CD4-positive, alpha-beta T cell treated with Interleukin-1 beta for 1 hour (primary cell): ENCODE results near the gene GAL.

Experiments used
- DNase-seq, 2 donors: peaks; one replicate each; pipeline ENCODE4 v3.0.0-alpha.2; 2020 to 2022

Gene GAL

DNA sequence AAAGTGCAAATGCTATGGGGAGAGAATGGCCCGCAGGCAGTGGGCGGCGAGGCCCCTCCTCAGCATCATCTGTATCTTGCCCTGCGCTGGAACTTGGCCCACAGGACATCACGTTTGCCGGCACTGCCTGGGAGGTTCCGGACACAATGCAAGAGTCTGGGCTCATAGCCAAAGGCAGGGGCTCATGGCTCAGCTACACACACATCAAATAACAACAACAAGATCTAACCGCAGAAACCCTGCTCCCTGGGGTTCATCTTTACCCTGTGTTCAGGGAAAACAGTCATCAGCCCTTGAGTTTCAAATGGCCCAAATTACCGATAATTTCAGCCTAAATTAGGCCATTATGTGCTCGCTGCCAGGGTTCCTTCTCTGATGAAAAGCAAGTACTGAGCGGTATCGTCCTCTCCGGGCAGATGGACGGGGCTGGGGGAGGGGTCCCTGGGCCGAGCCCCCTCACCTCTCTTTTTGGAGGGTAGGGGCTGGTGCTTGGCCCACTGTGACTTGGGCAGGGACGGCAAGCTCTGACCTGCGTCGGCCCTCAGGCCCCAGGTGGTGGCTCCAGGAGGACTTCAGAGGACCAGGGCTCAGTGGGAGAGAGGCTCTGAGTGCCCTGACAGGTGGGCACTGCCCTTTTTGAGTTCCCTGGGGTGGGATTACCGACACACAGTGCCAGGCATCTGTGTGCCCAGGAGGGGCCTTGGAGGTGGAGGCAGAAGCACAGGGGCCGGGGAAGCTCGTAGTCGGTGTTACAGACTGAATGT lies 25.0 kb upstream of the GAL start:
- no peak for DNase-seq

DNA sequence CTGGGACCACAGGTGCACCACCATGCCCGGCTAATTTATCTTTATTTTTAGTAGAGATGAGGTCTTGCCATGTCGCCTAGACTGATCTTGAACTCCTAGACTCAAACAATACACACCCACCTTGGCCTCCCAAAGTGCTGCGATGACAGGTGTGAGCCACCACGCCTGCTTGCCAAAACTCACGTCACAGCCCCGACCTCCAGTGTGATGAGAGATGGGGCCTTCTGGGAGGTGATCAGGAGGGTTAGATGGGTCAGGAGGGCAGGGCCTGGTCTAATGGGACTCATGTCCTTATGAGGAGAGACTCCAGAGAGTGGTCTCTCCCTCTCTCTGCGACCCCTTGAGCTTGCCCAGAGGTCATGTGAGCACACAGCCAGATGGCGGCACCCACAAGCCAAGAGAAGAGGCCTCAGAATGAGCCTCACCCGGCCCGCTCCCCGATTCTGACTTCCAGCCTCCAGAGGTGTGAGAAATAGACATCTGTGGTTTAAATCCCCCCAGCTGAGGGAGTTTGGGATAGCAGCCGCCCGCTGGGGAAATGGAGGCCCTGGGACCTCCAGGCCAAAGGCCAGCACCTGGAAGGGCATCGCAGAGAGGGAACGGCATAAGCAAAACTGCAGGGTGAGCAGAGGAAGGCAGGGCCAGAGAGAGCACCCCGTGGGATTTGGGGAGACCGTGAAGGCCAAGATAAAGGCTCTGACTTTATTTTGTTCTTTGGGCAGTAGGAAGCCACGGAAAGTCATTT lies 24.1 kb upstream of the GAL start:
- no peak for DNase-seq

DNA sequence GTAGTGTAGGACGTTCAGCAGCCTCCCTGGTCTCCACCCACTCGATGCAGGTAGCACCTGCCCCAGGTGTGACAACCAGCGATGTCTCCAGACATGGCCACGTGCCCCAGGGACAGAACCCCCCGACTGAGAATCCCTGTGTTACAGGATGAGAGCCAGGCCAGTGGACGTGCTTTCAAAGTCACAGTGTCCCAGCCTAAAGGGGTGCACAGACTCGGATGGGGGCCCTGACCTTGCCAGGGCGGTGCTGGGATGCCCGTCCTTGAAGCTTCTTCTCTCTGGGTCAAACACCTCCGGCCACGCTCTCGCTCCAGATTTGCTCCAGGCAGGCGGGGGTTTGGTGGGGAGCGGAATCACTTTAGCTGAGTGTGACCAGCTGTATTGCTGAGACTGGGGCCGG lies 23.3 kb upstream of the GAL start:
- DNase-seq, result no peak

DNA sequence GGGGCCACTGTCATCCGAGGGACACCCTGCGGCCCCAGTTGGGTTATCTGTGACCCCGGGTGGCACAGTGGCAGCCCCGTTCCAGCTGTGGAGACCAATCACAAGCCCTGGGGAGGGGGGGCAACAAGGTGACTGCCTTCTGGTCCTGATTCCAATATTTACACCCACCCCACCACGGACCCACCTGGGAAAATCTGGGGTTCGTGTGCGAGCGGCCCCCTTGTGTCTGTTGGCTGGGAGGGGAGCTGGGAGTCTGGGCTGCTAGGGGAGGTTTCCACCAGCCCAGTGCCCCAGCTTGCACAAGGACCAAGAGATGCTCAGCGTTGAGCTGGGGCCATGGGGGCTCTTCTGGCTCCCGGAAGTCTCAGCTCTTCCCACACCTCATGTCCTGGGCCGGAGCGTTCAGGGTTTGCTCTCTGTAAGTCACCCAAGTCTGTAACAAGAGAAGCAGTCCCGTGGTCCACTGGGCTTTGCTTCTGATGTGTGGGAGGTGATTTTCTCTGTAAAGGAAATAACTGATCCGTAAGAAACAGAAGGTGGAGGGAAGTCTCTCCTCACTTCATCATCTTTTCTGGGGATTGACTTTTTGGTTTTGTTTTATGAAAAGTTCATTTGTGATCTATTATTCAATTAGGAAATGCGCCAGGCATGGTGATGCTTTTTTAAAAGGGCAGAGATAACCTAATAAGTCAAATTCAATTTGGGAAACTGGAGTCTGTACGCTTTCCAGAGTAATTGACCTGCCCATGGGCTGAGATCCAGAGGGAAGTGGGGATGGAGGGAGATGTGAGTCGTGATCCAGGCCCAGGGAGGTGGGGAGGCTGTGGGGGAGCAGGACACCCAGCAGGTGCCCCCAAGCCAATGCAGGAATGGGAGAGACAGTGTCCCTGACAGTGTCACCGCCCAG lies 22.4 kb upstream of the GAL start:
- DNase-seq, result no peak

DNA sequence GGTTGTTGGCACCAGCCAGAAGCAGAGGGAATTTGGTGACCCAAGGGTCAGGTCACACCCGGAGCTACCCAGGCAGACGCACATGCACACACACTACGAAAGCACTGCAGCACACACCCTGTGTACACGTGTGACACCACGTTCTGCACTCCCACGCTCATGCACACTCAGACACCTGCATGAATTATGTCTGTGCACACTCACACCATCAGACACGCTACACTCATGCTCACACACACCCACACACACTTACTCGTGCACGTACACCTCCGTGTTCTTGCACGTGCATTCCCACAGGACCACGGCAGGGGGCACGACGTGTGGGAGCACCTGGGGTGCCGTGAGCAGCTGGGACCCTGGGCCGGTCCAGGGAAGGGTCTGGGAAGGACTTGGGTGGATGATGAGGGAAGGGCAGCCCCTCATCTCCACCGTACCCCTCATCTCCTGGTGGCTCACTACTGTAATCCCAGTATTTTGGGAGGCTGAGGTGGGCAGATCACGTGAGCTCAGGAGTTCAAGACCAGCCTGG lies 20.8 kb upstream of the GAL start:
- DNase-seq, result no peak

DNA sequence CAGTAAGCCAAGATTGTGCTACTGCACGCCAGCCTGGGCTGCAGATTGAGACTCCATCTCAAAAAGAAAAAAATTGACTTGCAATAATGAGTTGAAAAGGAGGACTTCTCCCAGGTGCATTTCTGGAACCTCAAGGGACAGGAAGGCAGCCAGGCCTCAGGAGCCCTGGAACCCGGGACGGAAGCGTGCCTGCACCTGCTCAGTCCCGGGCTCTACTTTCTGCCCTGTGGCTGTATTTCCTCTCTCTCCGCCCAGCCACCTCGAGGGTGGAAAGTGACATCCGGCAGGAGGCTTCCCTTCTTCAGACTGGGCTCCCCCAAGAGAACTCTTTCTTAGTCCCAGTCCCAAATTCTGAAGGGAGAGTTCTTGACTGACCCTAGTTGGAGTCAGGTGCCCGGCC lies 20.2 kb upstream of the GAL start:
- DNase-seq, result no peak

DNA sequence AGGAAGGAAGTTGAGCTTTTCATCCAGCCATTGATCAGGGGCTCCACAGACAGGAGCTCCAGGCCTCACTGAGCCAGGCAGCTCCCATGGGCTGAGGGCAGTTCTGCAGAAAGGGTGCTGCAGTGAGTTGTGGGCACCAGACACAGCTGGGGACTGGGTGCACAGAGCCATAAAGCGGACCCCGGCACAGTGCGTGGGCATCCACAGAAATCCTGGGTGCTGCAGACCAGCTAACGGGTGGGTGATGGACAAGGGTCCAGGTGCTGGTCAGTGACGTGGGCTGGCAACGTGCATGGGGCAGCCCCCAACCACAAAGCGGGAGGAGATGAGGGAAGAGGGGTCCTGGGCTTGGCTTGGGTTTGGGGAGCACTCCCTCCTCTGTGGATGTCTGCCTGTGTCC lies 19.4 kb upstream of the GAL start:
- no peak for DNase-seq

DNA sequence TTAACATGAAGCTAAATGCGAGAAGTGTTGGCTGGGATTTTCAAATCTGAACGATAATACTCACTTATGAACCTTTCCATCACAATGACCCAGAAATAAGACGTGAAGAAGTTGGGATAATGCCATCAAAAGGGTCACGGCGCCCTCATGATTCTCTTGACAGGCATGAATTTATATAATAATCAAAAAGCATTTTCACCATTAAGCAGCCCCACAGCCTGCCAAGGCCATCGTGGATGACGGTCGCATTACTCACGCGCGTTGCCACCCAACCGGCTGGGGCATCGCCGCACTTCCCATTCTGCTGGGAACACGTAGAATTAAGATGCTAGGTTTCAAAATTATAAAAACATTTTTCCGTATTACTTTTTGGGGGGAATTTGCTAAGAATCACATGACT lies 18.9 kb upstream of the GAL start:
- DNase-seq, result no peak

DNA sequence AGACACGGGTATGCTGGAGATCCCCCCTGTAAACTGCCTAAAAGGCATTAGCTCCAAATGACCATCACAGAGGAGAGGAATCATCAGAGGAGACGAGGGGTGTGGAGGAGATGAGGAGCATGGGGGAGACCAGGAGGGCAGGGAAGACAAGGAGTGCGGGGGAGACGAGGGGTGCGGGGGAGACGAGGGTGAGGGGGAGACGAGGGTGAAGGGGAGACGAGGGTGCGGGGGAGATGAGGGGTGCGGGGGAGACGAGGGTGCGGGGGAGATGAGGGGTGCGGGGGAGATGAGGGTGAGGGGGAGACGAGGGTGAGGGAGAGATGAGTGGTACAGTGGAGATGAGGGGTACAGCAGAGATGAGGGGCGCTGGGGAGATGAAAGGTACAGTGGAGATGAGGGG lies 17.5 kb upstream of the GAL start:
- no peak for DNase-seq

DNA sequence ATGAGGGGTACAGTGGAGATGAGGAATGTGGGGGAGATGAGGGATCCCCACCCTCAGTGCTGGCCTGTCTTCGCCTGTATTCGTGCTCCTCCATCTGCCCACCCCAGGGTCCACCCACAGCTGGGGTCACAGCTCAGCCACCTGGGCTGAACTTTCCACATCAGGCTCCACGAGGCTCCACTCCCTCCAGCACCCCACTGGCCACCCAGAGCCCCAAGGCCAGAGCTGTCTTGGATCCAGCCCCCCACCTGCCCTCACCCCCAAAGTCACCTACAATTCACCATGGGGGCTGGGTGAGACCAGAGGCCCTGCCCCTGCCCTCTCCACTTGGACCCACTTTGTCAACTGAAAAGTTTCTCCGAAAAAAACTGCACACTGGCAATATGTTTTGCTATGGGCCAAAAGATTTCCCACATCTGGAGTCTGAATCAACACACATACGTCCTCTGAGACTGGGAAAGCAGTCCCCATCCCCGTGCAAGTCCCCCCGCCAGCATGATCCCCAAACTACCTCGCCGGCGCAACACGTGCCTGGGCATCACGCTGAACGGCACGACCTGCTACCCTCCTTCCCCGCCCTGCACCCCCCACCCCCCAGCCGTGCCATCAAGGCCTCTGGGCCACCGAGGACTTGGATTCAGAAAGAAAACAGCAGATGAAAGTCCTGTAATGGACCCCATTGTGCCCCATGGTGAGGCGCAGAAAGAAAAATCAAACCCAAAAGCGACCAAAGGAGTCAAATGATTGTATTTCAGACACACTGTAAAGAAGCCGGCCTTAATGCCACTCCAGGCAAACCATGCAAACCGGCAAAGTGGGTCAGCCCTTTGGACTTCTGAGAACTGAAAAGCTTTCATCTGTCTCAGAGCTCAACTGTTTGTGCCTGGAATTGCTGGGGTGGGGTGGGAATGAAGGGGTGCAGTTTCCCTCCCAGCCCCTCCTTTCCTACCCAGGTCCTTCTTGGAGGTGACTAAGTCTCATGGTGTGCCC lies 16.5 kb upstream of the GAL start:
- no peak for DNase-seq

DNA sequence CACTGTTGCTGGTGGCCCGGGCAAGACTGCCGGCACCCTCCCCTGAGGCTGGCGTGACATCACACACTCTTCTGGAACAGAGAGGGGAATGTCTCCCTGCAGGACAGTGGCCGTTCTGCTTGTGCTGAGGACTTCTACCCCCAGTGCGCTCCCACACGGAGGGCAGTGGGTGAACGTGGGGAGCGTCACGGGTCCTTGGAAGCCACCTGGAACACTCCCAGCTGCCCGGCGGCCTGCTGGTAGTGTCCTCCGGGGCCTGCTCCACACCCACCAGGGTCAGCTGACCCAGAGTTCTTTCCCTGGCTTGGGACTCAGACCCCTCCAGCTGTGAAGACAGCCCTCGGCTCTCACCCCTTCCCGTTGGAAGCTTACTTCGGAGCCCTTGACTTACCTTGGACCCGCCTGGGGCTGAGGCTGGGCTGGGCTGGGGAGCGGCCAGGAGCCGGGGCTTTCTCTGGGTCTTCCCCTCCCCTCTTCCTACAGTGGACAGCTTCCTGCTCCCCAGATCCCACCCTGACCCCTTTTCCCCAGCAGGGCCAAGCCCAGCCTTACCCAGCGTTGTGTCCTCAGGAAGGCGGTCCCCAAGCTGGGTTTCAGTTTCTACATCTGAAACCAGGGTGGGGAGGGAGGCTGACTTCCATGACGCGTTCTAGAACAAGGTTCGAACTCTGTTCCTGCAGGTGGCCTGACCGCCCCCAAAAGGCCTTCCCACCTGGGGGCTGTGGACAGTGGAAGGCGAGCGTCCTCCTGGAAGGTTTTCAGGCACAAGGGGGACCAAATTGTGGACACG lies 14.8 kb upstream of the GAL start:
- DNase-seq, result no peak

DNA sequence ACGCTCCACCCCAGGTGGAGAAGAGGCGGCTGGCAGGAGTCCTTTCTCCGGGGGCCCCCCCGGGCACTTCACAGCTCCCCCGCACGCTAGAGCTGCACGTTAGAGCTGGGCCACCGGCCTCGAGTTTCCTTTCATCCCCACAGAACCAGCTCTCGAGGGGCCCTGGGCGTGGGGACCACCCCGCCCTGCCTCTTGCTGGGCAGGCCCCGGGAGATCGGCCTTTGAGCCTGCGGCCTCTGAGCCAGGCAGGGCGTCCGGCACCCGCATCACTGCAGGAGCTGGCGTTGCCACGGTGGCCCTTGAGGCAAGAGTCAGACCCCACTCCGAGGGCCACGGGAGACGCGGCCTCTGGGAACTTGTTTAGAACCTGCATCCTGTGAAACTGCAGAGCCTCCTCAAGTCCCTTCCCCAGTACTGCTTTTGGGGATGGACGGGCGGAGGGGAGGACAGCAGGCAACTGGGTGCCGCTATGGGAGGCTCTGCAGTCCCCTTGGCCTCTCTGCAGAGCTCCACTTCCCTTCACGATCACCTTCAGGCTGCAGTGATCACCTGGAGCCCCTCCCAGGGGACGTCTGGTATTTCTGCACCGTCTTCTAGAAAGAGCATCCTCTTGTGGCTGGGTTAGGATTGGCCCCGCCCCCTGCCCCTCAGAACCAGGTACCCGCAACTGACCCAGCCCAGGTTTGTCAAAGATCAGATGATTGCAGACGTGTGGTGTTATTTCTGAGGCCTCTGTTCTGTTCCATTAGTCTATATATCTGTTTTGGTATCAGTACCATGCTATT lies 13.9 kb upstream of the GAL start:
- DNase-seq, result no peak

DNA sequence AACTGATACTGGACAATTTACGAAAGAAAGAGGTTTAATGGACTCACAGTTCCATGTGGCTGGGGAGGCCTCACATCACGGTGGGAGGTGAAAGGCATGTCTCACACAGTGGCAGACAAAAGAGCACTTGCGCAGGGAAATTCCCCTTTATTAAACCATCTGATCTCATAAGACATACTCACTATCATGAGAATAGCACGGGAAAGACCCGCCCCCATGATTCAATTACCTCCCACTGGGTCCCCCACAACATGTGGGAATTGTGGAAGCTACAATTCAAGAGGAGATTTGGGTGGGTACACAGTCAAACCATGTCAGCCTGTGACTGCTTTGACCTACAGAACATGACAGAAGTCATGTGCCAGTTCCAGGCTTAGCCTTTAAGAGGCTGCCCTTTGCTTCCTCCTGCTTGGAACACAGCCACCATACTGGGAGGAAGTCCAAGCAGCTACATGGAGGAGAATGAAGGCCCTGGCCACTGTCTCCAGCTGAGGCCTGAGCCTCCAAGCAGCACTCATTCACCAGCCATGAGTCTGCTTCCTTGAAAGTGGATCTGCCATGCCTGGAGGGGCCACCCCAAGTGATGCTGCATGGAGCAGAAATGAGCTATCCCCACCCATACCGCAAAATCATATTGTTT lies 10.9 kb upstream of the GAL start:
- DNase-seq, result no peak

DNA sequence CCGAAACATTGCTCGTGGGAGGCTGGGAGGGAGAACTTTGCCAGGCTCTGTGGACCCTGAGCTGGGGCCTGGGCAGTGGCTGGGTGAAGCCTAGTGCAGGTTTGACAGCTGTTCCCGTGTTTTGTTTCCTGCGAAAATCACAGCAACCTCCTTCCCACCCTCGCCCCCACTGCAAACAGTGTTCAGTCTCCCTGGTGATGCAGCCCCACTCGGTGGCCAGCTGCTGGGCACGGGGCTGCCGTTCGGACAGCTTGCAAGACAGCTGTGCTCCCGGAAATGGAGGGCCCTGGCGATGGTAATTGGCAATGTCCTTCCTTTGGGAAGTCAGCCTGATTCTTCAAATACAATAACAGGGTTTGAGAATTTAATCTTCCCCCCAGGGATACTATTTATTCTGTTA lies 10.4 kb upstream of the GAL start:
- DNase-seq, result no peak

DNA sequence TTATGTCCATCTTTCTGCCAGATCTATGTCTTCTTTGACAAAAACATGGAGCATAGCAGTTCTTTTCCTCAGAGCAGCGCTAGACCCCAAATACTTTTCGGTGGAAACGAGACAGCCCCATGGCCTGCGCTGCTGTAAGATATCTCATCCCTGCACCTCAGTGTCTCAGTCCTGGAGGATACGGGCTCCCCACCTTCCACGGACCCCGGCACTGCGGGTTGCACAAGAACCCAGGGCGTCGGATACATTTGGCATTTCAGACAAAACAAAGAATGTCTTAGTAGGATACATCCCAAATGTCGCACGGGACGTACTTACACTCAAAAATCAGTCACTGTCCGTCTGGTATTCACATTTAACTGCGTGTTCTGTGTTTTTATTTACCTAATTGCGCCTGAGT lies 9.9 kb upstream of the GAL start:
- DNase-seq, result no peak

DNA sequence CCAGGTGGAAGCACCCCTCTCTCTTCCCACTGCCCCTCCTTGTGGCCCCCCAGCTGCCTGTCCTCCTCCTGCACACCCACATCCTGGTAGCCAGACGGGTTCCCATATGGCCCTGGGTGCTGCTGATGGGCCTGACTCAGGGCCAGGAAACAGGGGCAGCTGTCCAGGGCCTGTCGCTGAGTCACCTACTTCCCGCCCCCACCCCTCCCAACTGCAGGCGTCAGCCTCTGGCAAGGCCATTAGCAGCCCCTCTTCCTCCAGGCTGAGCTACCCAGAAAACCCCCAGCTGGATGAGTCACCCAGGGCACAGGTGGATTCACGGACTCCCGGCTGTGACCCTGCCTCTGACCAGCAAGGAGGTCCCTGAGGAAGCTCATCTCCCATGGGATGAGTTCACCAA lies 6.9 kb upstream of the GAL start:
- DNase-seq, result no peak

DNA sequence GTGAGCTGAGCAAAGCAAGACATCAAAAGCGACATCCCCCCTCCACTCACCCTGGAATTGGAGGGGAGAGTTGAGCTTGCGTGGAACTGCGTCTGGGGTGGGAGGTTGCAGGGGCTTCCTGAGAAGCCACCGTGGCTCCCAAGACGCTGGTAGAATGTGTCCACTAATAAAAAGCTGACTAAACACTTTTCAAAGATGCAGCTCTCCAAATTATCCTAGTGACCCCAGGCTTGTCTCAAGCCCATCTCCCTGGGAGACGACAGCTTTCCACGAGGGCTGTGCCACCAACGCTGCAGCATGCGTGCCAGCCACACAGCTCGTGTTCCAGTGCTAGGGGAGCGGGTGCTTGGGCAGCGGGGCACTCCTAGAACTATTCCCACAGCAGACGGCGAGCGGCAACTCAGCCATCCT lies 6.3 kb upstream of the GAL start:
- DNase-seq, result no peak

DNA sequence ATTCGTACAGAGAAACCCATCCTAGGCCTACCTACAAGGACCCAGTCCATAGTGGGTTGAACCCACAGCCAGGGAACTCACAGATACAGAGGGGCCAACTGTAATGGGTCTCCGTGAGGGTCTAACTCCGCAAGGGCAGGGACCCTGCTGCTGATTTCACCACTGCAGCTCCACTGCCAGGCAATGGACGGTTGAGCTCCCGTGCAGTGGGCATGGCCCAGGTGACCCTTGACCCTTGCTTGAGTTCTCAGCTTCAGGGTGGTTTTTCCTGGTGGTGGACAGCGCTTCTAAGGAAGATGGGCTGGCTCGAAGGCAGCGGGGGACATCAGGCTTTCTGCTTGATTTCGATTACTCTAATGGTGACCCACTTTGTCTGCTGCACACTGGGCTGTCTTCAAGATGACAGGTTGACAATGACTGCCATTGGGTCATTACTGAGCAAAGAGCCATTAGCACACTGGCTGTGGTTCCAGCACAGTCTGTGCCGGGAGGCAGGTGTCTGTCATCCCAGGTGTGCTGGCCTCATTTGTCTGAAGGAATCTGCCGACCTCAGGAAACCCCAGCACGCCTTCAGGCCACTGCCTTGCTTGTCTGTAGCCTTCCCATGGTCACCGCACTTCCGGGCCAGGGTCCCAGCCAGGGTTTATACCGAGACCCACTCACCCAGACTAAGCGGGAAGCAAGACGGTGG lies 3.7 kb upstream of the GAL start:
- DNase-seq, result no peak

DNA sequence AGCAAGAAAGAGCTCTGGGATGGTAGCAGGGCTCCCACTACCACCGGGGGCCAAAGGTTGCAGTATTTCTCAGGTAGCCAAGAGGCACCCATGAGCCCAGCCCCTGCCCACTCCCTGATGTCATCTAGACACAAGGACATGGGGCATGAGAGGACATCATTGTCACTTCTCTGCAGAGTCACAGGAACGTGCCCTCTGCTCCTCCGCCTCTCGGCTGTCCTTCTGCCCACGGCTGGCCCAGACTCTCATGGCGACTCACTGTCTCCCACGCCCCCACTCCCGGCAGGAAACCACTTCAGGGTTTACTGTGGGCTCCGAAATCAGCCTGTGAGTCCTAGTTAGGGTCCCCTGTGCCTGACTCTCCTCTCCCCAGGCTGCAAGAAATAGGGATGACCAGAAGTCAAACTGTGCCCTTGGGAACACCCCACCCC lies 1.8 kb upstream of the GAL start:
- DNase-seq, result no peak
